Keratinocyte (primary cell): ENCODE measurements around the gene C1orf174.

Experiments used
- CTCF ChIP-seq, 3 experiments: IDR thresholded peaks in 1 of 3; conservative IDR thresholded peaks in 1 of 3; optimal IDR thresholded peaks in 1 of 3; 2 replicates in 2 of 3; 3 replicates in 1 of 3; pipeline versions ENCODE3 to v1.5.1; 2011; ENCODE audit warnings: low read length in 3 of 3, mild to moderate bottlenecking in 3 of 3, moderate library complexity in 2 of 3, control low read depth in 1 of 3, inconsistent platforms in 1 of 3; ENCODE audit not compliant: insufficient read depth in 2 of 3; ENCODE audit errors: extremely low read depth in 1 of 3
- EZH2 ChIP-seq: IDR thresholded peaks from one replicate; pipeline ENCODE4 v1.6.1; 2012; ENCODE audit warnings: inconsistent platforms, mild to moderate bottlenecking, low read length, moderate library complexity

- TF ChIP-seq CTCF (optimal IDR thresholded peaks at IDR 0.05 in 1 of 3, IDR thresholded peaks at IDR 0.05 in 1 of 3, conservative IDR thresholded peaks at IDR 0.05 in 1 of 3; ENCODE audit: extremely low read depth in 1 of 3, insufficient read depth in 2 of 3, low read length in 3 of 3) (no peak), EZH2 (no peak)
Observed at GRCh38 chr1:3919706-3920105, 19.6 kb upstream of the C1orf174 start.
